T1000 (cell line): ENCODE measurements around the gene STBD1.
"Not testable (repeated sequence)": the region's sequence is repeated elsewhere in the genome, so short reads cannot be mapped to it uniquely, and the experiment has no call there.

Experiments
- DNase-seq: peaks from one replicate; lab custom pipeline; 2025; ENCODE audit warnings: mixed read lengths; lab: John Stamatoyannopoulos, UW

The STBD1 gene

DNA sequence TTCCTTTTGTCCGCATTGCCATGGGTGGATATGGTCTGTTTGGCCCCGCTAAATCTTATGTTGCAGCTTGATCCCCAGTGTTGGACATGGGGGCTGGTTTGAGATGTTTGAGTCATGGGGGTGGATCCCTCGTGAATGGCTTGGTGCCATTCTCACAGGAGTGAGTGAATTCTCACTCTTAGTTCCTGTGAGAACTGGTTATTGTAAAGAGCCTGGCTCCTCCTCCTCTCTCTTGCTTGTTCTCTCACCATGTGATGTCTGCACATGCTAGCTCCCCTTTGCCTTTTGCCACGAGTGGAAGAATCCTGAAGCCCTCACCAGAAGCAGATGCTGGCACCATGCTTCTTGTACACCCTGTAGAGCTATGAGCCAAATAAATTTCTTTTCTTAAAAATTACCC lies 22.6 kb upstream of the STBD1 start:
- DNase-seq = no peak

- not testable (repeated sequence) for DNase-seq
These were observed 18.7 kb upstream of the STBD1 start for GRCh38 chr4:76287811-76288210.

- no peak for DNase-seq
These were observed 13.8 kb upstream of the STBD1 start for GRCh38 chr4:76292730-76293129.

GRCh38 chr4:76293772-76294171 lies 12.8 kb upstream of the STBD1 start:
- no peak for DNase-seq

DNA sequence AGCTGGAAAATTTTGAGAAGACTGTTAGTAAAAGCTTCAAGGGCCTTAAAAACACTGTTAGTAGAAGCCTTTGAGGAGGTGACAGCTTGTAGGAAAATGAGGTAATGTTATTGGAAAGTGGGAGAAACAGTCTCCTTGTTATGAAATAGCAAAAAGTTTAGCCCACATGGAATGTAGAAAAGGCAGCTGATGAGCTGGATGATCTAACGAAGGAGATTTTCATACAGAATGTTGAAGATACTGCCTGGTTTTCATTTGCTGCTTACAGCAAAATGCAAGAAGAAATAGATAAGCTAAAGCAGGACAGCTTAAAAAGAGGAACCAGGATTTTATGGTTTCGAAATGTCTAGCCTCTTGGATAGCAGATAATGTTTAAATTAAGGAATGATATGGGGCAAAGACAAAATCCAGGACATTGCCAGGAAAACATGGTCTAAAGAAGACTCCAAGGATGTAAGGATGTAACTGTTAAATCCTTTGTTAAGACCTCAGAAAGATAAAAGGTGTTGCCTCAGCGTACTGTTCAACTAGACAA lies 10.2 kb upstream of the STBD1 start:
- no peak for DNase-seq

GRCh38 chr4:76298227-76298626 lies 8.3 kb upstream of the STBD1 start:
- DNase-seq = no peak

DNA sequence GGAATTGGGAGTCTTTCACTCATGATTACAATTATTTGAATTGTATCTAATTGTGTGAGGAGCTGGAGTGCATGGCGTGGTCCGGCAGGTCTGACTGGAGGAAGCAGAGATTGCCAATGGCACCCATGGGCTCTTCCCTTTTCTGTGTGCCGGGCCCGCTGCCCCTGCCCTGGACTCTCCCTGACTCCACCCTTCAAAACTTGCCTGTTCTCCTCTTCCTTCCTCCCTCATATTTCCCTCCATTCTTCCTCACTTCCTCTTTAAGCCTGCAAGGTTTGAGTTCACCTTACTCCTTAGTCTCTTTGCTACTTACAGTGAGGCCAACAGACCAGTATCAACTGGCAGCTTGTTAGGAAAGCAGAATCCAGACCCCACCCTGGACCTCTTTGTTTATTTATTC lies 6.5 kb upstream of the STBD1 start:
- DNase-seq = no peak

DNA sequence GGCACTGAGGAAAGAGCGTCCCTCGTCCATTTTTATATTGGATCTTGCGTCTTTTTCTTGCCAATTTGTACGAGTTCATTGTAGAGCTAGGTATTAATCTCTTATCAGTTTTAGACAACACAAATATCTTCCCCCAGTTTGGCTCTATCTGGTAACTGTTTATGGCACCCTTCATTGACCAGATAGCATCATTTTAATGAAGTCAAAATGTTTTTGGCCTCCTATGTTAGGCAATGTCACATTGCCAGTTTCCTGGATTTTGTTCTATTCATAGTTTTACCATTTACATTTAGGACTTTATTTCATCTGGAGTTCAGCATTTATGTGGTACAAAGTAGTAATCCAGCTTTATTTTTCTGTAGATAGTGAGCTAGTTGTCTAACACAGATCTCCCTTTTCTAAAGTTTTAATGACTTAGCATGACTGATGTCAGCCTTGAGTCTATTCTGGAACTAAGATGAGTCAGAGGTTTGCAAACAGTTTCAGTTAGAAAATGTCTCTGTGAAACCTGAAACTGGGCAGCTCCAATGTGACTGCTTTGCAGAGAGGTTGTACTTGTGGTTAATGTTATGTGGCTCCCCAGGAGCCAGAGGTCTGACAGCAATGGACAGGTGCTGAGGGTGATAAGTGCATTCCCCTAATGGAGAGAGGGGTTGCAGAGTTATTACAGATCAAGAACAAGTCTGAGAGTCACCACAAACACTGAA lies 5.3 kb upstream of the STBD1 start:
- DNase-seq = no peak

GRCh38 chr4:76301775-76302162 lies 4.8 kb upstream of the STBD1 start:
- DNase-seq = no peak

GRCh38 chr4:76302826-76303438 lies 3.6 kb upstream of the STBD1 start:
- no peak for DNase-seq

GRCh38 chr4:76305033-76305687 lies 1.4 kb upstream of the STBD1 start:
- DNase-seq = no peak

GRCh38 chr4:76306882-76307659 lies 538 bp downstream of the STBD1 start:
- no peak for DNase-seq

GRCh38 chr4:76307660-76308014 lies 1.1 kb downstream of the STBD1 start:
- no peak for DNase-seq

DNA sequence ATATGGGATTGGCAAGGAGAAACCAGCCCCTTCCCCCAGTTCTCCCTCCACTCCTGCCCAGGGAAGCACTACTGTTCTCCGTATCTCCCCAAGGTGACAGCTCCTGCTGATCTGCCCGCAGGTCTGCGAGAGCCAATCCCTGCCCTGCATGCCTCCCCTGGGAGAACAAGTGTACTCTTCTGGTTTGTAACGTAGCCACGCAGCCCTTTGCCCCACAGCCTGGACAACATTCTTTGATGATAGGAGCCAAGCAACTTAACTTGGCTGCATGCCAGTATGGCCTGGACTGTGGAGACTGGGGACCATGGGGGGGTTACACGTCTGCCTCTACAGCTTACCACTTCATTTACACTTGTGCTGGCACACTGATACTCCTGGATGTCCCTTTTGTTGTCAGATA lies 2.0 kb downstream of the STBD1 start:
- no peak for DNase-seq

DNA sequence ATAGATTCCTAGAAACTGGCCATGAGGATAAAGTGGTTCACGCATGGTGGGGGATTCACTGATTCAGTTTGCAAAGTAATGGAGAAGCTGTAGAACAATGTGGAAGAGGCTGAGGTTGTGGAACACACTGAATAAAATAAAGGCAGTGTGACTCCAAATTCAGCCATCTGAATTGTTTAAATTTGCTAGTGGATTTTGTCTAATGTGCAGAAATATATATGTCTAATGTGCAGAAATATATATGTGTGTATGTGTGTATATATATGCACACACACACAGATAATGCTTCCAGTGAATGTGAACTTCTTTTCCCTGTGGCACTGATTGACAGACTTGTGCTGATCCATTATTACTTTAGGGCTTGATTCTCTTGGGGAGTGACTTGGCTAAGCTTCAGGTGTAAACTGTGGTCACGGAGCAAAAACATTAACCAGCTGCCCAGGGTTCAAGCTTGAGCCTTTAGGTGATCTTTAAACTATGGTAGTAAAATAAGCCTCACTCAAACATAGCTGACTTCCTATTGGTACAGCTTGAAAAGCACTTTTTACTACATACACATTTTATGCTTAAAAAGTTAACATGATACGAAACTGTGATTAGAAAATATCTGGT lies 3.5 kb downstream of the STBD1 start:
- DNase-seq = no peak

GRCh38 chr4:76310683-76311082 lies 4.2 kb downstream of the STBD1 start:
- no peak for DNase-seq

DNA sequence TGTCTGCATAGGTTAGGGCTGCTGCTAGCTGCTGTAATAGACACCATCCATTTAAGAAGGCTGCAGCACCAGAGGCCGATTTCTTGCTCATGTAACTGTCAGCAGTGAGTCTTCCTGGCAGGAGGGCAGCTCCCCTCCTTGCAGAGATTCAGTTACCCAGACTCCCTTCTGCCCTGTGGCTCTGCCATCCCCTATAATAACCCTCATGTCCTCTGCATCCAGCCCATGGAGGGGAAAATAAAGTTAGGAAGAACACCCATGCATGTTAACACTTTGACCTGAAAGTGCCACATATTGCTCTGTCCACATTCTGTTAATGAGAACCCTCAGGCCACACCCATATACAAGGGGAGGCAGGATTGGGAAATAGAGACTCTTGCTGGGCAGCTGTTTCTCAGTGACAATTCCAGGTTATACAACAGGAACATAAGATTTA lies 5.4 kb downstream of the STBD1 start:
- no peak for DNase-seq

GRCh38 chr4:76312457-76312856 lies 5.9 kb downstream of the STBD1 start:
- DNase-seq = no peak

GRCh38 chr4:76313547-76313946 lies 7.0 kb downstream of the STBD1 start:
- DNase-seq = no peak

DNA sequence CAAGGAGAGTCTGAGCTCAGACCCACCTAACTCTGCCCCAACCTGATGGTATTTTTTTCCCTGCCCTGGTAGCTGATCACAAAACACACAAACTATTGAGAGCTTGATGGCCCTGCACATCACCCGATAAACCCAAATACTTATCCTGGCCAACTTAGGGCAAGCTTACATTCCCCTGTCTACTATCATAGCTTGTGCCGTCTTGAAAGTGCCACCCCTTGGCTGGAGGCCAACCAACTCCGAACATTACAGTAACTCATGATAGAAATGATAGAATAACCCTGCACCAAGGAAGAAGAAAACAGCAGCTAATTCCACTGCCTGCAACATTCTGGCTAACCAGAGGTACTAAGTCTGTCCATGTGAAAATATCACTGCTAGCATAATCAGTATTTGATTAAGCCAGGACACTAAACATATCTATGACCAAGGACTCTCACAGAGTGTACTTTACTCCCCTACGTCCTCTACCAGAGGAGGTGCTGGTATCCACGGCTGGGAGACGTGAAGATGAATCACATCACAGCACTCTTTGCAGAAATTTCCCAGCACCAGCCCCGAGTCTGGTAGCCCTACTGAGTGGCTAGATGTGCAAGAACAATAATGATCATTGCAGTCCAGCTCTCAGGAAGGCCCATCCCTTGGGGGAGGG lies 8.9 kb downstream of the STBD1 start:
- no peak for DNase-seq

GRCh38 chr4:76316131-76316530 lies 9.6 kb downstream of the STBD1 start:
- no peak for DNase-seq

DNA sequence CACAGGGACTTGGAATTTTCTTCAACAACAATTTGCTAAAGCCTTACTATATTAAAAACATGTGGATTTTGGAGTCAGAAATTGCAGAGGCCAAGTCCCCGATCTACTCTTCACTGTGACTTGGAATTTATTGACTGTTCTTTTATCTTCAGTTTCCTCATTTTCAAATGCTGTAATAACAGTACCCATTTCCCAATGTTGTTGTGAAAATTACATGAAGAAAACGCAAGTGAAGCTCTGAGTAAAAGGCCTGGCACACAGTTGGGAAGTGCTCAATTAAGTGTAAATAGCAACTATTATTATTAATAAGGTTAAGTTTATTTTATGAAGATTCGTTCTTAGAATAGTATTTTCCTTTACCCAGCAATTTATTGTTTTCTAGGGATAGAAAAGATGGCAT lies 15.7 kb downstream of the STBD1 start:
- no peak for DNase-seq
